Muscle layer of duodenum (tissue), 2 donors: ENCODE results near the gene SGPP2.

Source experiments
- H3K27ac ChIP-seq: one replicate; pipeline ENCODE4 v1.7.0; 2013; ENCODE audit warnings: mild to moderate bottlenecking, low read length
- H3K27me3 ChIP-seq: one replicate; pipeline ENCODE4 v1.7.0; 2013; ENCODE audit warnings: low read depth, mild to moderate bottlenecking, control low read depth, low read length
- H3K36me3 ChIP-seq, 2 donors: one replicate each; pipeline ENCODE4 v1.7.0; 2013; ENCODE audit warnings: low read length in 2 of 2, control low read depth in 1 of 2, mild to moderate bottlenecking in 1 of 2; ENCODE audit not compliant: insufficient read depth in 2 of 2, control insufficient read depth in 1 of 2
- H3K4me1 ChIP-seq, 2 donors: one replicate each; pipeline ENCODE4 v1.7.0; 2013; ENCODE audit warnings: low read length in 2 of 2, mild to moderate bottlenecking in 2 of 2, control low read depth in 1 of 2, moderate library complexity in 1 of 2; ENCODE audit not compliant: insufficient read depth in 2 of 2, control insufficient read depth in 1 of 2
- H3K4me3 ChIP-seq, 2 donors: one replicate each; pipeline ENCODE4 v1.7.0; 2013; ENCODE audit warnings: low read length in 2 of 2, low read depth in 1 of 2, mild to moderate bottlenecking in 1 of 2
- H3K9me3 ChIP-seq, 2 donors: one replicate each; pipeline ENCODE4 v1.7.0; 2013; ENCODE audit warnings: low read length in 2 of 2, control low read depth in 1 of 2, mild to moderate bottlenecking in 1 of 2; ENCODE audit not compliant: control insufficient read depth in 1 of 2
- donor health status: healthy.

The SGPP2 gene

GRCh38 chr2:222424276-222424728 lies at the start of gene SGPP2:
TSS of gene SGPP2 (plus strand) at chr2:222424543. CDS start at chr2:222424603, 60 bp downstream.
- Histone ChIP-seq H3K4me3 (peak within 1 kb of the TSS; percentile 55 to 67), H3K27me3 (peaks cover 15% of the 10 kb centered on the region), H3K4me1 (peaks cover 3 to 15% of the 10 kb centered on the region in 2 donors), H3K27ac (peak within 1 kb of the TSS; percentile 78), H3K9me3 (no peaks in the 10 kb centered on the region), H3K36me3 (no peaks in the 10 kb centered on the region)

GRCh38 chr2:222375798-222376197 lies 48.5 kb upstream of the SGPP2 start:
- H3K27ac ChIP-seq = no peak overlapping the region
- H3K4me3 ChIP-seq = no peak overlapping the region
- no peaks in the 10 kb centered on the region for H3K27me3 ChIP-seq
- H3K36me3 ChIP-seq = no peaks in the 10 kb centered on the region
- H3K9me3 ChIP-seq = peaks cover 0 to 21% of the 10 kb centered on the region in 2 donors
- H3K4me1 ChIP-seq = no peaks in the 10 kb centered on the region

GRCh38 chr2:222380456-222380855 lies 43.9 kb upstream of the SGPP2 start:
- Histone ChIP-seq H3K9me3 (no peaks in the 10 kb centered on the region), H3K27ac (no peak overlapping the region), H3K4me3 (no peak overlapping the region)

GRCh38 chr2:222381566-222381965 lies 42.8 kb upstream of the SGPP2 start:
- H3K9me3 ChIP-seq = no peaks in the 10 kb centered on the region
- no peaks in the 10 kb centered on the region for H3K27me3 ChIP-seq
- no peaks in the 10 kb centered on the region for H3K36me3 ChIP-seq
- no peak overlapping the region for H3K27ac ChIP-seq
- no peak overlapping the region for H3K4me3 ChIP-seq
- H3K4me1 ChIP-seq = no peaks in the 10 kb centered on the region

More at GRCh38 chr2:222380456-222380855, 43.9 kb upstream of the SGPP2 start:
- Histone ChIP-seq H3K36me3 (no peaks in the 10 kb centered on the region), H3K4me1 (no peaks in the 10 kb centered on the region), H3K27me3 (no peaks in the 10 kb centered on the region)

- Histone ChIP-seq H3K27me3 (no peaks in the 10 kb centered on the region), H3K27ac (no peak overlapping the region), H3K4me1 (no peaks in the 10 kb centered on the region), H3K4me3 (no peak overlapping the region), H3K9me3 (no peaks in the 10 kb centered on the region), H3K36me3 (no peaks in the 10 kb centered on the region)
Observed at GRCh38 chr2:222383255-222383654, 41.1 kb upstream of the SGPP2 start.

- H3K36me3 ChIP-seq = no peaks in the 10 kb centered on the region
- no peaks in the 10 kb centered on the region for H3K9me3 ChIP-seq
- H3K27ac ChIP-seq = no peak overlapping the region
Observed at GRCh38 chr2:222391743-222392285, 32.5 kb upstream of the SGPP2 start.

GRCh38 chr2:222393733-222394267 lies 30.5 kb upstream of the SGPP2 start:
- no peaks in the 10 kb centered on the region for H3K27me3 ChIP-seq
- H3K36me3 ChIP-seq = no peaks in the 10 kb centered on the region
- no peak overlapping the region for H3K4me3 ChIP-seq
- H3K4me1 ChIP-seq = peaks cover 0 to under 1% of the 10 kb centered on the region in 2 donors
- no peaks in the 10 kb centered on the region for H3K9me3 ChIP-seq
- no peak overlapping the region for H3K27ac ChIP-seq

More at GRCh38 chr2:222391743-222392285, 32.5 kb upstream of the SGPP2 start:
- no peaks in the 10 kb centered on the region for H3K27me3 ChIP-seq
- H3K4me1 ChIP-seq = no peaks in the 10 kb centered on the region
- H3K4me3 ChIP-seq = no peak overlapping the region

GRCh38 chr2:222398446-222398885 lies 25.9 kb upstream of the SGPP2 start:
- Histone ChIP-seq H3K9me3 (no peaks in the 10 kb centered on the region), H3K27me3 (no peaks in the 10 kb centered on the region), H3K27ac (no peak overlapping the region), H3K4me3 (no peak overlapping the region), H3K4me1 (peaks cover 0 to 6% of the 10 kb centered on the region in 2 donors), H3K36me3 (no peaks in the 10 kb centered on the region)

GRCh38 chr2:222399038-222399783 lies 25.1 kb upstream of the SGPP2 start:
- Histone ChIP-seq H3K4me1 (peaks cover 0 to 6% of the 10 kb centered on the region in 2 donors), H3K36me3 (no peaks in the 10 kb centered on the region), H3K4me3 (no peak overlapping the region), H3K27ac (no peak overlapping the region), H3K27me3 (no peaks in the 10 kb centered on the region), H3K9me3 (no peaks in the 10 kb centered on the region)

GRCh38 chr2:222404151-222404905 lies 20.0 kb upstream of the SGPP2 start:
- Histone ChIP-seq H3K9me3 (no peaks in the 10 kb centered on the region), H3K4me3 (no peak overlapping the region), H3K36me3 (no peaks in the 10 kb centered on the region), H3K27me3 (no peaks in the 10 kb centered on the region), H3K4me1 (no peaks in the 10 kb centered on the region), H3K27ac (no peak overlapping the region)

GRCh38 chr2:222408684-222409083 lies 15.7 kb upstream of the SGPP2 start:
- no peaks in the 10 kb centered on the region for H3K36me3 ChIP-seq
- no peak overlapping the region for H3K27ac ChIP-seq
- peaks cover 2 to 6% of the 10 kb centered on the region in 2 donors for H3K9me3 ChIP-seq
- no peak overlapping the region for H3K4me3 ChIP-seq
- H3K4me1 ChIP-seq = no peaks in the 10 kb centered on the region
- H3K27me3 ChIP-seq = no peaks in the 10 kb centered on the region
